Mammary epithelial cell (primary cell): Measurements from ENCODE around the gene ARMC10.

Experiments
- CTCF ChIP-seq, 2 donors: IDR thresholded peaks in 1 of 2; conservative IDR thresholded peaks in 1 of 2; 2 replicates each; pipeline ENCODE4 v1.5.1; 2011 to 2012; ENCODE audit warnings: inconsistent platforms in 2 of 2, low read length in 2 of 2, mild to moderate bottlenecking in 2 of 2, control low read depth in 1 of 2, low read depth in 1 of 2; ENCODE audit not compliant: insufficient read depth in 1 of 2; ENCODE audit errors: extremely low read depth in 1 of 2
- EZH2 ChIP-seq: IDR thresholded peaks from 2 replicates; pipeline ENCODE4 v1.6.1; 2012; ENCODE audit warnings: low read length, inconsistent platforms, borderline replicate concordance

GRCh38 chr7:103082497-103082896, 7.6 kb downstream of the ARMC10 start:
- TF ChIP-seq CTCF (conservative IDR thresholded peaks at IDR 0.05 in 1 of 2, IDR thresholded peaks at IDR 0.05 in 1 of 2; ENCODE audit: extremely low read depth in 1 of 2, insufficient read depth in 1 of 2, low read depth in 1 of 2, low read length in 2 of 2) (no peak), EZH2 (no peak)
